ENCODE measurements around the gene RALGPS1. TPM values are rescaled to one million over a fixed set of nuclear protein-coding genes. Genes with fewer than 3 reads are reported as not detected.

RALGPS1 gene
- total RNA-seq, 1 experiment from 2014 or later: 28.5 TPM

GRCh38 chr9:126885131-126885641, 29.4 kb upstream of the RALGPS1 start:
- POLR2A ChIA-PET: no interaction called here
- Mint-ChIP-seq H3K27me3 (ENCODE audit: low read depth) (no peaks in the 10 kb centered on the region), H3K4me1 (peaks cover 29% of the 10 kb centered on the region), H3K4me3 (no peak overlapping the region), H3K27ac (no peak overlapping the region; the same call in 1 of the 2 replicates), H3K9me3 (no peaks in the 10 kb centered on the region), H3K36me3 (peaks cover 7% of the 10 kb centered on the region)
- DNase-seq (ENCODE audit: low spot score) (no peak), ATAC-seq (no peak)
- TF ChIP-seq SMAD3 (CRISPR knock-in tag; IDR thresholded peaks at IDR 0.05; ENCODE audit: borderline replicate concordance) (no peak), NFYB (CRISPR knock-in tag; conservative IDR thresholded peaks at IDR 0.05; ENCODE audit: low read depth) (no peak), ZNF396 (CRISPR knock-in tag; IDR thresholded peaks at IDR 0.05; ENCODE audit: borderline replicate concordance) (no peak), ATF6 (CRISPR knock-in tag; IDR thresholded peaks at IDR 0.05) (no peak), E2F5 (CRISPR knock-in tag; IDR thresholded peaks at IDR 0.05) (no peak), ELF4 (CRISPR knock-in tag; IDR thresholded peaks at IDR 0.05; ENCODE audit: low read depth) (no peak), ZNF281 (CRISPR knock-in tag; IDR thresholded peaks at IDR 0.05) (no peak), ZSCAN18 (CRISPR knock-in tag; IDR thresholded peaks at IDR 0.05) (no peak), E2F4 (CRISPR knock-in tag; IDR thresholded peaks at IDR 0.05; ENCODE audit: borderline replicate concordance, low read depth) (no peak), STAT6 (CRISPR knock-in tag; conservative IDR thresholded peaks at IDR 0.05; ENCODE audit: low read depth) (no peak)
- CTCF ChIA-PET: interaction anchor here (1.1 kb wide), 1 partner anchor 107 kb away, joined by 3 read pairs; no protein-coding TSS in a partner anchor

GRCh38 chr9:126886034-126886822, 28.4 kb upstream of the RALGPS1 start:
- Mint-ChIP-seq H3K27ac (peak overlapping the region; percentile 87), H3K4me1 (peaks cover 29% of the 10 kb centered on the region), H3K9me3 (no peaks in the 10 kb centered on the region), H3K27me3 (ENCODE audit: low read depth) (no peaks in the 10 kb centered on the region), H3K36me3 (no peaks in the 10 kb centered on the region; the same call in 1 of the 2 replicates), H3K4me3 (no peak overlapping the region; the same call in 1 of the 2 replicates)
- DNase-seq (ENCODE audit: low spot score) (peak; percentile 37), ATAC-seq (peak; percentile 69)
- POLR2A ChIA-PET: no interaction called here
- CTCF ChIA-PET: interaction anchor here (0.7 to 1.3 kb wide), 6 partner anchors 25 to 108 kb away, joined by 3 to 4 read pairs (median 3); partner anchors contain the start of gene ZBTB34
- TF ChIP-seq ATF6 (CRISPR knock-in tag; IDR thresholded peaks at IDR 0.05) (no peak), ZNF138 (CRISPR knock-in tag; conservative IDR thresholded peaks at IDR 0.05) (0 out of 2 replicates have a peak, but pooled peaks have one; percentile 66), IRF2 (CRISPR knock-in tag; IDR thresholded peaks at IDR 0.05; ENCODE audit: borderline replicate concordance, low read depth) (no peak), ZNF232 (CRISPR knock-in tag; IDR thresholded peaks at IDR 0.05) (no peak), ATF2 (CRISPR knock-in tag; IDR thresholded peaks at IDR 0.05; ENCODE audit: borderline replicate concordance, low read depth) (no peak)
